Activated naive CD4-positive, alpha-beta T cell treated with anti-CD3 and anti-CD28 coated beads, Interleukin-2, amount 50 U/mL, for 72 hours (primary cell): Measurements from ENCODE around the gene TMEM143. TPM values are rescaled to one million over a fixed set of nuclear protein-coding genes. Genes with fewer than 3 reads are reported as not detected.

Source experiments
- ATAC-seq, 2 donors: fragments of 150-1000 bp; cut with Tn5 transposase; 2 replicates each; pipeline ENCODE4 v1.10.0; 2021; ENCODE audit warnings: mild to moderate bottlenecking in 2 of 2, moderate library complexity in 2 of 2
- DNase-seq, 2 donors: peaks; one replicate each; pipeline ENCODE4 v3.0.0; 2021 to 2022; ENCODE audit warnings: low spot score in 2 of 2
- H3K27ac Mint-ChIP-seq, 2 donors: one replicate each; pipeline ENCODE4 v1.8.0; 2022; ENCODE audit warnings: mild to moderate bottlenecking in 2 of 2, mixed read lengths in 2 of 2
- H3K36me3 Mint-ChIP-seq, 2 donors: one replicate each; pipeline ENCODE4 v1.8.0; 2022; ENCODE audit warnings: mixed read lengths in 2 of 2
- H3K9me3 Mint-ChIP-seq, 2 donors: one replicate each; pipeline ENCODE4 v1.8.0; 2022; ENCODE audit warnings: mixed read lengths in 2 of 2
- total RNA-seq, 2 donors: library from RNA; stranded (reverse); gene quantifications; one replicate each; pipeline ENCODE4 v1.2.3, GENCODE V29; 2022

Gene TMEM143
- total RNA-seq: 10 to 100 TPM; 24.1 to 48.1 TPM

DNA sequence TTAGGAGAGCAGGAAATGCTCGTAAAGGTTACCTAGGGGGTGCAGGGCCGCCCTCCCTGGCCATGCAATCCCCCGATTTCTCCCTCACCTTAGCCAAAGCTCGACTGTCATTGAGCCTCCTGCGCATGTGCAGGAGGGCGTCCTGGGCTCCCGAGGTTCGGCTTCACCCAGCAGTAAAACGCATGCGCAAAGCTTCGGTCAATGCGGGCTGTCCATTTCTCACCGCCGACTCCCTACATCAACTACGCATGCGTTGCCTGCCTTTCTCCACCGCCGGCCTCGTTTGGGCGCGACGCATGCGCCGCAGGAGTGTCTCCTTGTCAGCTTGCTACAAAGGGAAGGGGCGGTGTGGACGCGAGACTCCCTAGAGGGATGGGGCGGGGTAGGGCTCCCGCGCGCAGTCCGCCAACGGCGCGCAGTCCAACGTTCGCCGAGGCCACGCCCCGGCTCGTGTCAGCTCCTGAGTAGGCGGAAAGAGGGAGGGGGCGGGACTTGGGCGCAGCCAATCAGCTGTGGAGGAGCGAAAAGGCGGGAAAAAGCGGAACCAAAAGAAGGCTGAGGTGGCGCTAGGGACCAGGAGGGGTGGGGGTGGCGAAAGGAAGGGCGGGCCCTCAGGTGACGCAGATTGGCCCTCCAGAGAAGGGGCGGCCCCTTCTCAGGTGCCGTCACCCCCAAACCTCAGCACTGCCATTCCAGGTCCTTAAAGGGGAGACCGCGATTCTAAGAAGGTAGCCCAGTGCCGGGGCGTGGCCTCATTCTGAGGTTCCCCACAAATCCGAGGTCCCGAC, at the start of gene TMEM143, which contains the start of gene SYNGR4:
TMEM143 (minus strand) TSS at position 131 of the 788 bp plus-strand sequence; CDS start at position 111, 20 bp downstream.
SYNGR4 (plus strand) TSS at position 558 of the 788 bp plus-strand sequence. CDS start 1,476 bp downstream, outside the sequence.
- Mint-ChIP-seq H3K9me3 (no peaks in the 10 kb centered on the region), H3K27ac (peak within 1 kb of the TSS; percentile 95 to 98), H3K36me3 (peaks cover 0 to 11% of the 10 kb centered on the region in 2 donors)
- peak; percentile 96 to 100 for DNase-seq
- ATAC-seq: peak; percentile 84 to 90

- ATAC-seq (no peak), DNase-seq (no peak)
- Mint-ChIP-seq H3K27ac (no peak overlapping the region), H3K36me3 (no peaks in the 10 kb centered on the region), H3K9me3 (no peaks in the 10 kb centered on the region)
Observed at GRCh38 chr19:48405850-48406249, 42.1 kb upstream of the TMEM143 start.

- H3K9me3 Mint-ChIP-seq: no peaks in the 10 kb centered on the region
- no peaks in the 10 kb centered on the region for H3K36me3 Mint-ChIP-seq
- ATAC-seq (no peak), DNase-seq (no peak)
- no peak overlapping the region for H3K27ac Mint-ChIP-seq
Observed at GRCh38 chr19:48405010-48405659, 41.4 kb upstream of the TMEM143 start.

- H3K36me3 Mint-ChIP-seq: no peaks in the 10 kb centered on the region
- H3K27ac Mint-ChIP-seq: no peak overlapping the region
- peak in 1 of 2 donors; percentile 57 for ATAC-seq
- peaks cover 4 to 10% of the 10 kb centered on the region in 2 donors for H3K9me3 Mint-ChIP-seq
- DNase-seq: no peak
Observed at GRCh38 chr19:48403606-48404005, 39.9 kb upstream of the TMEM143 start.

DNA sequence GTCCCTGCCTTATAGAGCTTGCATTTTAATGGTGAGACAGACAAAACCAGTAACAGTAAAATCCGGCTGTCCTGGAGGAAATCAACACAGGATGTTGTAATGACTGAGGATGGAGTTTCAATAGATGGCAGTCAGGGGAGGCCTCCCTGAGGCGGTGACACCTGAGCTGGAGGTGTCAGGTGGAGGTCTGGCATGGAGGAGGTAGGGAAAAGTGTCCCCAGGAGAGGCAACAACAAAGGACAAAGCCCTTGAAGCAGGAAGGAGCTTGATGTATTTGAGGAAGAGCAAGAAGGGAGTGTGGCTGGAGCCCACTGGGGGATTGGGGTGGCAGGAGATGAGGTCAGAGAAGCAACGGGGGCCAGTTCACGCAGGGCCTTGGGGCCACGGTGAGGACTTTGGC, 37.5 kb upstream of the TMEM143 start:
- ATAC-seq (no peak), DNase-seq (no peak)
- peak overlapping the region in 1 of 2 donors; percentile 16 for H3K27ac Mint-ChIP-seq
- peaks cover 4 to 10% of the 10 kb centered on the region in 2 donors for H3K9me3 Mint-ChIP-seq
- H3K36me3 Mint-ChIP-seq: peaks cover 6 to 9% of the 10 kb centered on the region in 2 donors

GRCh38 chr19:48400018-48400742, 36.4 kb upstream of the TMEM143 start:
- no peak for DNase-seq
- ATAC-seq: peak; percentile 15 to 51
- H3K9me3 Mint-ChIP-seq: peaks cover 4 to 10% of the 10 kb centered on the region in 2 donors
- H3K36me3 Mint-ChIP-seq: peaks cover 6 to 9% of the 10 kb centered on the region in 2 donors
- no peak overlapping the region for H3K27ac Mint-ChIP-seq

- DNase-seq (peak; percentile 82 to 87), ATAC-seq (peak; percentile 74 to 83)
- peak overlapping the region in 1 of 2 donors; percentile 81 for H3K27ac Mint-ChIP-seq
- H3K9me3 Mint-ChIP-seq: peaks cover 4 to 10% of the 10 kb centered on the region in 2 donors
- H3K36me3 Mint-ChIP-seq: peaks cover 6 to 9% of the 10 kb centered on the region in 2 donors
Observed at GRCh38 chr19:48398375-48399235, 34.9 kb upstream of the TMEM143 start.

- peak overlapping the region; percentile 81 to 89 for H3K27ac Mint-ChIP-seq
- DNase-seq (no peak), ATAC-seq (no peak)
- H3K36me3 Mint-ChIP-seq: peaks cover 6 to 9% of the 10 kb centered on the region in 2 donors
- peaks cover 4 to 10% of the 10 kb centered on the region in 2 donors for H3K9me3 Mint-ChIP-seq
Observed at GRCh38 chr19:48398102-48398374, 34.3 kb upstream of the TMEM143 start.

- ATAC-seq (no peak), DNase-seq (no peak)
- H3K9me3 Mint-ChIP-seq: peaks cover 4 to 10% of the 10 kb centered on the region in 2 donors
- peak overlapping the region; percentile 81 to 89 for H3K27ac Mint-ChIP-seq
- peaks cover 6 to 9% of the 10 kb centered on the region in 2 donors for H3K36me3 Mint-ChIP-seq
Observed at GRCh38 chr19:48397263-48398101, 33.7 kb upstream of the TMEM143 start.

- DNase-seq (no peak), ATAC-seq (no peak)
- Mint-ChIP-seq H3K9me3 (peaks cover 4 to 10% of the 10 kb centered on the region in 2 donors), H3K36me3 (peaks cover 6 to 9% of the 10 kb centered on the region in 2 donors), H3K27ac (no peak overlapping the region)
Observed at GRCh38 chr19:48396824-48397176, 33.1 kb upstream of the TMEM143 start.

DNA sequence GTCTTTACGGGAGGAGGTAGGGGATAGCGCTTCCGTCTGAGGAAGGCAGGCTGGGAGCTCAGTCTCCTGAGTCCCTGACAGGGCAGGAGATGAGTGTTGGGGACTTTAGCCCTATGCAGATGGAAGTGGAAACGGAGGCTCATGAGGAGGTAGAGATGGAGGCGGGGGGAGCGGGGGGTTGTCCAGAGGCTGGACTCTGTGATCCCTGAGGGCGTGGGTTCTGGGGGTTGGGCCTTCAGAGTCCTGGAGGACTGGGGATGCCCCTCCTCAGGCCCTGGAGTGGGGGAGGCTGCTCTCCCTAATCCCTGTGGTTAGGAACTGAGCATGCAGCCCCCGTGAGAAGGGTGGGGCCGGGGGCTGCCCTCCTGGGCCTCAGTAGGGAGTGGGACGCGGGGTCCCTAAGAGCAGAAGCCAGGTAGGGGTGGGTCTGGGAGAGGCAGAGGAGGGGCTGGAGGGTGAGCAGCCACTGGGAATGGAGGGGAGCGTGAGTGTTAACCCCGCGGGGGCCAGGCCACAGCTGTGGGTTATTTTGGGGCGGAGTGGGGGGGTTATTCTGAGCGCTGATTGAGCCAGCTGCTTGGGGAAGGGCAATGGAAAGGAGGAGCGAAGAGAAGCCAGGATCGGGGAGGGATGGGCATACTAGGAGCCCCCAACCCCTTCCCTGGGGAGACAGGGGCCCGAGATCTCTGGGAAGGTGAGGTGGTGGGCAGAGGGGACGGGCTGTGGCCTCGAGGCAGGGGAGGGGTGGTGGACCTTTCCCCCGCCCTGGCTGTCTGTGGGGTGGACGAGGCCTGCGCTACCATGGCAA, 32.5 kb upstream of the TMEM143 start:
- Mint-ChIP-seq H3K27ac (no peak overlapping the region), H3K9me3 (peaks cover 4 to 10% of the 10 kb centered on the region in 2 donors), H3K36me3 (peaks cover 6 to 9% of the 10 kb centered on the region in 2 donors)
- ATAC-seq: no peak
- DNase-seq: no peak

GRCh38 chr19:48395499-48395898, 31.8 kb upstream of the TMEM143 start:
- ATAC-seq (no peak), DNase-seq (no peak)
- no peak overlapping the region for H3K27ac Mint-ChIP-seq
- peaks cover 6 to 15% of the 10 kb centered on the region in 2 donors for H3K36me3 Mint-ChIP-seq
- H3K9me3 Mint-ChIP-seq: peaks cover 4 to 10% of the 10 kb centered on the region in 2 donors

DNA sequence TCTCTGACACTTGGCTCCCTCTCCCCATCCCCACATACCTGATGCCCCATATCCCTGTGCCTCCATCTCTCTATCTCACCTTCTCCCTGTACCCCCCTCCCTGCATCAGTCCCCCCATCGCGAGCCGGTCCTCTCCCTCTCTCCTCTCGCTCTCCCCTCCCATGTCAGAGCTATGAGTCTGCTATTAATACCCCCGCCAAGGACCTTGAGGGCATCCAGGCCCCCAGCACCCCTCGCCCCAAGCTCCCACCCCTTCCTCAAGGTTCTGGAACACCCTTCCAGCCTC, 31.4 kb upstream of the TMEM143 start:
- ATAC-seq (no peak), DNase-seq (no peak)
- peaks cover 6 to 15% of the 10 kb centered on the region in 2 donors for H3K36me3 Mint-ChIP-seq
- H3K27ac Mint-ChIP-seq: no peak overlapping the region
- H3K9me3 Mint-ChIP-seq: peaks cover 4 to 10% of the 10 kb centered on the region in 2 donors

DNA sequence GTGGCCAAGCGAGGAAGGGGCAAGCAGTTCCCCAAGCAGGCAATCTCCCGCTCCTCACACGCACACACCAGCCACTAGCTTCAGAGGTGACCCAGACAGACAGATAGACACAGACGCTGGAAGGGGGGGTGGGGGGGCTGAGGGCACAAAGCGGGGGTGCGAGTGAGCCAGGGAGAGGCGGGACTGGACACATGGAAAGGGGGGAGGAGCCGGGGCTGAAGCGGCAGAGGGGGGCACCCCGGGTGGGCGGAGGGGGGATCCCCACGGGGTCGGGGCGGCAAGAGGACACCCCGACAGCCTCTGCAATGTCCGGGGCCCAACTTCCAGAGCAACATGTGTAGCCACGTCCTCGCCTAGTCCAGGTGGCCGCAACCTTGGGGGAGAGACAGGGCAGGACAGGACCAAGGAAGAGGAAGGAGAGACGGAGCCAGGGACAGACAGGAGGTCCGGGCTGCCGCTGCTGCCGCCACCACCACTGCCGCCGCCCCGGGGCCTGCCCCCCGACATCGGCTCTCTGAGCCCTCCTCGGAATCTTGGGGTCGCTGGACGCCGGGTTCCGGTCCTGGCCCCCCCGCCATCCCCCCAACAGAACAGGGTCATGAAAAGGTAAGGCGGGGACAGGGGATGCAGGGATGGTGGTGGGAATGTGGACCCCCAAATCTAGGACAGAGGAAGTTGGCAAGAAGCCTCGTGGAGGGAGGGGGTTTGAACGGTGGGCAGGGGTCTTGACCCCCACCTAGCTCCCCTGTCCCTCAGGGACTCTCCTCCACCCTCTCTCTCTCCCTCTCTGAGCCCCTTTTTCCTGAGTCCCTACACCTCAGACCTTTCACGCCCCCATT, 30.8 kb upstream of the TMEM143 start:
- Mint-ChIP-seq H3K27ac (no peak overlapping the region), H3K36me3 (peaks cover 6 to 15% of the 10 kb centered on the region in 2 donors), H3K9me3 (peaks cover 3 to 8% of the 10 kb centered on the region in 2 donors)
- no peak for DNase-seq
- no peak for ATAC-seq
